HEK293T (cell line): ENCODE measurements around the gene MAP2K3.
"Not testable (repeated sequence)": the region's sequence is repeated elsewhere in the genome, so short reads cannot be mapped to it uniquely, and the experiment has no call there.

Experiments
- ARNT ChIP-seq: fragments of 450-650 bp; IDR thresholded peaks from 2 replicates; pipeline ENCODE4 v1.6.1; 2017; ENCODE audit warnings: mild to moderate bottlenecking
- BHLHE40 ChIP-seq: fragments of 450-650 bp; IDR thresholded peaks from 2 replicates; pipeline ENCODE4 v1.6.1; 2016; ENCODE audit warnings: mild to moderate bottlenecking, moderate library complexity, borderline replicate concordance
- ELF4 ChIP-seq: fragments of 450-650 bp; IDR thresholded peaks from 2 replicates; pipeline ENCODE4 v1.6.1; 2017; ENCODE audit warnings: antibody characterized with exemption
- FOXK2 ChIP-seq: fragments of 450-650 bp; IDR thresholded peaks from 2 replicates; pipeline ENCODE4 v1.6.1; 2016; ENCODE audit warnings: mild to moderate bottlenecking
- HDGF ChIP-seq: fragments of 450-650 bp; IDR thresholded peaks from 2 replicates; pipeline ENCODE4 v1.6.1; 2017; ENCODE audit warnings: antibody characterized with exemption, borderline replicate concordance
- L3MBTL2 ChIP-seq: fragments of 450-650 bp; conservative IDR thresholded peaks from 2 replicates; pipeline ENCODE4 v1.6.1; 2016; ENCODE audit warnings: mild to moderate bottlenecking
- LEF1 ChIP-seq: fragments of 450-650 bp; IDR thresholded peaks from 2 replicates; pipeline ENCODE4 v1.6.1; 2017; ENCODE audit warnings: mild to moderate bottlenecking, borderline replicate concordance
- NFRKB ChIP-seq: fragments of 450-650 bp; IDR thresholded peaks from 2 replicates; pipeline ENCODE4 v1.6.1; 2016; ENCODE audit warnings: mild to moderate bottlenecking, moderate library complexity
- SP1 ChIP-seq: fragments of 450-650 bp; IDR thresholded peaks from 2 replicates; pipeline ENCODE4 v1.6.1; 2017
- SUZ12 ChIP-seq: fragments of 450-650 bp; IDR thresholded peaks from 2 replicates; pipeline ENCODE4 v1.6.1; 2016; ENCODE audit warnings: mild to moderate bottlenecking
- TARDBP ChIP-seq: fragments of 450-650 bp; IDR thresholded peaks from 2 replicates; pipeline ENCODE4 v1.6.1; 2016
- ZNF384 ChIP-seq: fragments of 450-650 bp; IDR thresholded peaks from 2 replicates; pipeline ENCODE4 v1.6.1; 2016
- TF ChIP-seq, protein P1 (sequence below): fragments of 450-650 bp; IDR thresholded peaks from 2 replicates; pipeline ENCODE4 v1.6.1; 2016

DNA sequence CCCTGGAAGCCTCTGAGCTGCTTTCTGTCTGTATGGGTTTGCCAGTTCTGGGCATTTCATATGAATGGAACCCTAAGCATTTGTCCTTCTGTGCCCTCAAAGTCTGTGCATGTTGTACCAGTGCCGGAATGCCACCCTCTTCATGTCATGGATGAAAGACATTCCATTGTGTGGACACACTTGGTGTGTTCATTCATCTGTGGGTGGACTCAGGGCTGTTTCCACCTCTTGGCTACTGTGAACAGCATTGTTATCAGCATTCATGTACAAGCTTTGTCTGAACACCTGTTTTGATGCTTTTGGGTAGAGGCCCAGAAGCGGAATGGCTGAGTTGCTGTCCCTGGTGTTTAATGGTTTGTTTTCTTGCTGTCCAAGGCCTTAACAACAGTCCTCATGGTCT lies 61.6 kb downstream of the MAP2K3 start:
- TF ChIP-seq SUZ12, ELF4, HDGF, ZNF384, TARDBP, BHLHE40, FOXK2, SP1, NFRKB, LEF1, L3MBTL2, ARNT: not testable (repeated sequence)
- TF ChIP-seq, protein P1, sequence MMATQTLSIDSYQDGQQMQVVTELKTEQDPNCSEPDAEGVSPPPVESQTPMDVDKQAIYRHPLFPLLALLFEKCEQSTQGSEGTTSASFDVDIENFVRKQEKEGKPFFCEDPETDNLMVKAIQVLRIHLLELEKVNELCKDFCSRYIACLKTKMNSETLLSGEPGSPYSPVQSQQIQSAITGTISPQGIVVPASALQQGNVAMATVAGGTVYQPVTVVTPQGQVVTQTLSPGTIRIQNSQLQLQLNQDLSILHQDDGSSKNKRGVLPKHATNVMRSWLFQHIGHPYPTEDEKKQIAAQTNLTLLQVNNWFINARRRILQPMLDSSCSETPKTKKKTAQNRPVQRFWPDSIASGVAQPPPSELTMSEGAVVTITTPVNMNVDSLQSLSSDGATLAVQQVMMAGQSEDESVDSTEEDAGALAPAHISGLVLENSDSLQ: not testable (repeated sequence)
